Naive thymus-derived CD4-positive, alpha-beta T cell (primary cell): ENCODE measurements around the gene PHF12. TPM values are rescaled to one million over a fixed set of nuclear protein-coding genes. Genes with fewer than 3 reads are reported as not detected.

Source experiments
- ATAC-seq: fragments of 150-1000 bp; cut with Tn5 transposase; 2 replicates; pipeline ENCODE4 v1.10.0; 2021; ENCODE audit warnings: mild to moderate bottlenecking, moderate library complexity
- CTCF ChIA-PET: fragments of 350-600 bp; sonication (Branson Sonifier 250); formaldehyde crosslinking; loops from one replicate; lab custom pipeline; 2021; ENCODE audit warnings: antibody characterized with exemption; lab: Charles Lee
- POLR2A ChIA-PET: fragments of 350-600 bp; sonication (Branson Sonifier 250); formaldehyde crosslinking; loops from one replicate; lab custom pipeline; 2021; ENCODE audit warnings: antibody characterized with exemption, inconsistent platforms; lab: Charles Lee
- DNase-seq, 9 donors: peaks; one replicate each; pipeline versions ENCODE4 v3.0.0 to v3.0.0-alpha.2; 2020 to 2022; ENCODE audit warnings: mixed read lengths in 1 of 9
- H3K27ac ChIP-seq: one replicate; pipeline ENCODE4 v1.7.0; 2013; ENCODE audit warnings: mild to moderate bottlenecking, low read depth, low read length, moderate library complexity
- H3K27me3 ChIP-seq, 2 donors: one replicate each; pipeline ENCODE4 v1.7.0; 2013; ENCODE audit warnings: low read length in 2 of 2, mild to moderate bottlenecking in 2 of 2, moderate library complexity in 2 of 2; ENCODE audit not compliant: control insufficient read depth in 2 of 2, insufficient read depth in 2 of 2
- H3K36me3 ChIP-seq, 3 experiments: 1 replicate in 2 of 3; 2 replicates in 1 of 3; pipeline ENCODE4 v1.7.0; 2013; ENCODE audit warnings: low read length in 3 of 3, mild to moderate bottlenecking in 3 of 3, moderate library complexity in 1 of 3; ENCODE audit not compliant: insufficient read depth in 3 of 3, control insufficient read depth in 2 of 3
- H3K4me1 ChIP-seq, 2 donors: one replicate each; pipeline ENCODE4 v1.7.0; 2013; ENCODE audit warnings: low read length in 2 of 2, mild to moderate bottlenecking in 2 of 2, moderate library complexity in 1 of 2; ENCODE audit not compliant: control insufficient read depth in 2 of 2, insufficient read depth in 2 of 2
- H3K4me3 ChIP-seq: 2 replicates; pipeline ENCODE4 v1.7.0; 2013; ENCODE audit warnings: mild to moderate bottlenecking, low read length
- H3K9me3 ChIP-seq, 3 experiments: 1 replicate in 2 of 3; 2 replicates in 1 of 3; pipeline ENCODE4 v1.7.0; 2013; ENCODE audit warnings: low read length in 3 of 3; ENCODE audit not compliant: control insufficient read depth in 2 of 3
- H3K27ac Mint-ChIP-seq, 9 donors: one replicate each; pipeline ENCODE4 v1.8.0; 2020 to 2022; ENCODE audit warnings: mixed read lengths in 9 of 9, mild to moderate bottlenecking in 8 of 9, moderate library complexity in 5 of 9, inconsistent platforms in 2 of 9
- H3K27me3 Mint-ChIP-seq, 5 donors: one replicate each; pipeline ENCODE4 v1.8.0; 2021 to 2022; ENCODE audit warnings: mixed read lengths in 5 of 5, mild to moderate bottlenecking in 1 of 5
- H3K36me3 Mint-ChIP-seq, 5 donors: one replicate each; pipeline ENCODE4 v1.8.0; 2020 to 2022; ENCODE audit warnings: mixed read lengths in 5 of 5, mild to moderate bottlenecking in 3 of 5, inconsistent platforms in 1 of 5
- H3K4me1 Mint-ChIP-seq, 7 donors: one replicate each; pipeline ENCODE4 v1.8.0; 2020 to 2022; ENCODE audit warnings: mixed read lengths in 7 of 7, mild to moderate bottlenecking in 3 of 7, inconsistent platforms in 1 of 7
- H3K4me3 Mint-ChIP-seq, 10 donors: one replicate each; pipeline ENCODE4 v1.8.0; 2020 to 2022; ENCODE audit warnings: mild to moderate bottlenecking in 10 of 10, mixed read lengths in 10 of 10, moderate library complexity in 6 of 10, inconsistent platforms in 2 of 10
- H3K9me3 Mint-ChIP-seq, 11 donors: one replicate each; pipeline ENCODE4 v1.8.0; 2020 to 2022; ENCODE audit warnings: mixed read lengths in 11 of 11, mild to moderate bottlenecking in 4 of 11, inconsistent platforms in 1 of 11, moderate library complexity in 1 of 11
- intact Hi-C, 2 donors: fragments of 100-400 bp; cut with micrococcal nuclease; formaldehyde crosslinking; loops; one replicate each; pipeline ENCODE4 v1.15.1; 2023
- polyA plus RNA-seq, 2 donors: library from polyadenylated mRNA; unstranded; fragments of 300-500 nt; fragmentation: Illumina TruSeq; gene quantifications; one replicate each; pipeline ENCODE4 v1.2.3, GENCODE V29; 2021
- total RNA-seq, 6 experiments: library from RNA in 5 of 6; stranded (reverse) in 5 of 6; gene quantifications; 1 replicate in 5 of 6; 2 replicates in 1 of 6; pipeline ENCODE4 v1.2.3 and lab custom pipeline; 2021 to 2026

The PHF12 gene
- total and polyA plus RNA-seq, 7 experiments from 2014 or later: 6.2 to 162 (median 129) TPM

DNA sequence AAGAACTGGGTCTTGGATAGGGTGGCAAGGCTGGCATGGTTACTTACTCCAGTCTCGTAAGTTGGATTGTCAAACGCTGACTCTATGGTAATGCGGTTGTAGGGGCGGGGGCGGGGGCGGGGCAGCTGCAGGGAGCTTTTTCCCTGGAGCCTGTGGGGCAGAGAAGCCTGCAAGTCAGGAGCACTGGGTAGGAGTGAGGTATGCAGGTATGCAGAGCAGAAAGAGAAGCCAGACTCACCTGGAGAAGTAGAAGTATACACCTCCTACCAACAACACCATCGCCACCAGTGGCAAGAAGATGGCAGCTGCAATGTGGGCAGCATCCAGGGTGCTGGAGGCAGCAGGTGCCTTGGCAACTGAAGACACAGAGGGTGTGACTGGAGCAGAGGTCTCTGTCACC lies 4.8 kb upstream of the PHF12 start:
- H3K4me3 Mint-ChIP-seq: no peak overlapping the region
- no peaks in the 10 kb centered on the region for H3K36me3 Mint-ChIP-seq
- H3K4me1 Mint-ChIP-seq: peaks cover 0 to 7% (median 0%) of the 10 kb centered on the region in 7 donors
- no peaks in the 10 kb centered on the region for H3K9me3 ChIP-seq
- ATAC-seq (no peak), DNase-seq (no peak)
- no peak overlapping the region for H3K27ac Mint-ChIP-seq
- no peaks in the 10 kb centered on the region for H3K9me3 Mint-ChIP-seq
- intact Hi-C loops: no loop called here
- no peaks in the 10 kb centered on the region for H3K27me3 ChIP-seq
- POLR2A ChIA-PET: interaction anchor here (0.6 kb wide), 1 partner anchor 174 kb away, joined by 3 read pairs; no protein-coding TSS in a partner anchor
- no peaks in the 10 kb centered on the region for H3K27me3 Mint-ChIP-seq
- no peak overlapping the region for H3K4me3 ChIP-seq
- H3K27ac ChIP-seq: no peak overlapping the region
- peaks cover 0 to under 1% (median 0%) of the 10 kb centered on the region in 3 experiments for H3K36me3 ChIP-seq
- CTCF ChIA-PET: no interaction called here
- H3K4me1 ChIP-seq: peaks cover 11% of the 10 kb centered on the region in 2 donors

- Mint-ChIP-seq H3K4me1 (peaks cover 0 to 7% (median 0%) of the 10 kb centered on the region in 7 donors), H3K4me3 (no peak overlapping the region), H3K27me3 (peaks cover 0 to 3% (median 0%) of the 10 kb centered on the region in 5 donors), H3K27ac (peak overlapping the region in 1 of 9 donors; percentile 19), H3K36me3 (no peaks in the 10 kb centered on the region), H3K9me3 (no peaks in the 10 kb centered on the region)
- H3K4me3 ChIP-seq: no peak overlapping the region
- H3K27ac ChIP-seq: no peak overlapping the region
- intact Hi-C loops: no loop called here
- no peak for ATAC-seq
- H3K27me3 ChIP-seq: no peaks in the 10 kb centered on the region
- H3K4me1 ChIP-seq: peaks cover 11% of the 10 kb centered on the region in 2 donors
- DNase-seq: no peak
- H3K9me3 ChIP-seq: no peaks in the 10 kb centered on the region
- POLR2A ChIA-PET: interaction anchor here (0.7 kb wide), 1 partner anchor 161 kb away, joined by 5 read pairs; no protein-coding TSS in a partner anchor
- CTCF ChIA-PET: interaction anchor here (1.0 kb wide), 1 partner anchor 191 kb away, joined by 3 read pairs; no protein-coding TSS in a partner anchor
- H3K36me3 ChIP-seq: peaks cover 0 to 8% (median 0%) of the 10 kb centered on the region in 3 experiments
Observed at GRCh38 chr17:28955408-28955807, 4.1 kb upstream of the PHF12 start.

DNA sequence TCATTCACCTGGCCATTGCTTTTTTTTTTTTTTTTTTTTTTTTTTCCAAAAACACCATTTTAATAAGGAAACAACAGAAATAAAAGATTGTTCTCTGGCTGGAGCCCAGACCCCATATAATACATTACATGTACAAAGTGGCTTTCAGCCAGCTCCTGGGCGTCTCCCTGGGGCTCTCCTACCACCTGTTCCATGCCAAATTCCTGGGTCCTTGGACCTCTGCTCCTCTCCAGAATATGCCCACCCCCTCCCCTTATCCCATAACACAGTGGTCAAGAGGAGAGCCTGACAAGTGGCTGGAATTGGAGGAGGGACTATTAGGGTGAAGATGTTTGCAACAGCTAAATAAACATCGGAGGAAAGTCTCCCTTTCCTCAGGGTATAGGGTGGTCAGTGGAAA lies 3.6 kb upstream of the PHF12 start:
- Mint-ChIP-seq H3K27ac (peak overlapping the region in 1 of 9 donors; percentile 25), H3K4me3 (no peak overlapping the region), H3K36me3 (no peaks in the 10 kb centered on the region), H3K9me3 (no peaks in the 10 kb centered on the region), H3K4me1 (peaks cover 0 to 7% (median 0%) of the 10 kb centered on the region in 7 donors), H3K27me3 (peaks cover 0 to 4% (median 0%) of the 10 kb centered on the region in 5 donors)
- POLR2A ChIA-PET: interaction anchor here (0.7 kb wide), 1 partner anchor 162 kb away, joined by 5 read pairs; no protein-coding TSS in a partner anchor
- no peak for ATAC-seq
- CTCF ChIA-PET: interaction anchor here (1.0 kb wide), 1 partner anchor 190 kb away, joined by 3 read pairs; no protein-coding TSS in a partner anchor
- Histone ChIP-seq H3K9me3 (no peaks in the 10 kb centered on the region), H3K36me3 (peaks cover 0 to 13% (median 0%) of the 10 kb centered on the region in 3 experiments), H3K27me3 (no peaks in the 10 kb centered on the region), H3K4me3 (no peak overlapping the region), H3K27ac (no peak overlapping the region), H3K4me1 (peaks cover 11% of the 10 kb centered on the region in 2 donors)
- no peak for DNase-seq
- intact Hi-C loops: loop anchor here (5.0 kb wide), 5 partner anchors 38 to 913 kb away; partner anchors contain the start of genes ABHD15 (in 2 of the 2), TP53I13 (in 2 of the 2), BLTP2 (in 1 of the 2) and NLK (in 1 of the 2)

DNA sequence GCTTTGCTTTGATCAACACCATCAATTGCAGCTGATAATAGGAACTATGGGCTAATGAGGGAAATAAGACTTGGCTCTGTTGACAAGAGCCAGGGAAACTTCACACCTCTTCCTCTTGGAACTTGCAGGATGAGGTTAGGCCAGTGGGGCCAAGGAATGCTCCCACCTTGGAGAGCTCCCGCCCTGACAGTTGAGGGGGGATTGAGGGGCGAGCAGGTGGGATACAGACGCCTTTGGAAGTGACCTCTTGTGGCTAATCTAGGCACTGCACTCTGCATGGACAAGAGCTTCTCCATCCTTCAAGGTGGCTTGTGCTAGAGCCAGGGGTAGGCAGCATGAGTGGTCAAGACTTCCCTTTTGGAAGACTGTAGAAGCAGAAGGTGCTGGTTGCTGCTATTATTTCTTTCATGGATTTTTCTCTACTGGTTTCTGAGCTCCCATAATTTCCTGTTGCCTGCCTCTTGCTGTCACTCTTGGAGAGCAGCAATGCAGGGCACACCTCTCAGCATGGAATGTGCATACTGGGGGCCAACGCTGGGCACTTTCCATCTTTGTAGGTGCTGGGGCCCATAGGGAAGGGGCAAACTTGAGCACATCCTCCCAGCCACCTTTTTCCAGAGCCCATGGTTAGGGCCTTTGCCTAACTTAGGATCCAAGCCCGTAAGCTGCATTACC lies 2.3 kb upstream of the PHF12 start:
- Histone ChIP-seq H3K36me3 (peaks cover 0 to 23% (median 0%) of the 10 kb centered on the region in 3 experiments), H3K4me3 (no peak overlapping the region), H3K27me3 (no peaks in the 10 kb centered on the region), H3K9me3 (no peaks in the 10 kb centered on the region), H3K4me1 (peaks cover 11 to 13% of the 10 kb centered on the region in 2 donors), H3K27ac (peak overlapping the region; percentile 65)
- ATAC-seq (no peak), DNase-seq (peak in 7 of 9 donors; percentile 29 to 44 (median 38))
- intact Hi-C loops: loop anchor here (1.0 to 5.0 kb wide), 9 partner anchors 36 to 911 kb away; partner anchors contain the start of genes ABHD15 (in 2 of the 2), TP53I13 (in 2 of the 2), BLTP2 (in 1 of the 2) and NLK (in 1 of the 2)
- Mint-ChIP-seq H3K27ac (peak overlapping the region in 2 of 9 donors; percentile 71 to 75), H3K4me1 (peaks cover 0 to 11% (median 2%) of the 10 kb centered on the region in 7 donors), H3K4me3 (peak overlapping the region in 2 of 10 donors; percentile 29 to 38), H3K27me3 (peaks cover 0 to 4% (median 0%) of the 10 kb centered on the region in 5 donors), H3K9me3 (no peaks in the 10 kb centered on the region), H3K36me3 (peaks cover 0 to 2% (median 0%) of the 10 kb centered on the region in 5 donors)
- ChIA-PET CTCF (interaction anchor here (0.6 to 5.2 kb wide), 13 partner anchors 10 to 313 kb away, joined by 3 to 36 read pairs (median 4); partner anchors contain the start of genes DHRS13 and TLCD1), POLR2A (interaction anchor here (0.9 to 12.3 kb wide), 10 partner anchors 11 to 341 kb away, joined by 3 to 183 read pairs (median 45); partner anchors contain the start of genes DHRS13, FLOT2, NEK8 and NUFIP2)

DNA sequence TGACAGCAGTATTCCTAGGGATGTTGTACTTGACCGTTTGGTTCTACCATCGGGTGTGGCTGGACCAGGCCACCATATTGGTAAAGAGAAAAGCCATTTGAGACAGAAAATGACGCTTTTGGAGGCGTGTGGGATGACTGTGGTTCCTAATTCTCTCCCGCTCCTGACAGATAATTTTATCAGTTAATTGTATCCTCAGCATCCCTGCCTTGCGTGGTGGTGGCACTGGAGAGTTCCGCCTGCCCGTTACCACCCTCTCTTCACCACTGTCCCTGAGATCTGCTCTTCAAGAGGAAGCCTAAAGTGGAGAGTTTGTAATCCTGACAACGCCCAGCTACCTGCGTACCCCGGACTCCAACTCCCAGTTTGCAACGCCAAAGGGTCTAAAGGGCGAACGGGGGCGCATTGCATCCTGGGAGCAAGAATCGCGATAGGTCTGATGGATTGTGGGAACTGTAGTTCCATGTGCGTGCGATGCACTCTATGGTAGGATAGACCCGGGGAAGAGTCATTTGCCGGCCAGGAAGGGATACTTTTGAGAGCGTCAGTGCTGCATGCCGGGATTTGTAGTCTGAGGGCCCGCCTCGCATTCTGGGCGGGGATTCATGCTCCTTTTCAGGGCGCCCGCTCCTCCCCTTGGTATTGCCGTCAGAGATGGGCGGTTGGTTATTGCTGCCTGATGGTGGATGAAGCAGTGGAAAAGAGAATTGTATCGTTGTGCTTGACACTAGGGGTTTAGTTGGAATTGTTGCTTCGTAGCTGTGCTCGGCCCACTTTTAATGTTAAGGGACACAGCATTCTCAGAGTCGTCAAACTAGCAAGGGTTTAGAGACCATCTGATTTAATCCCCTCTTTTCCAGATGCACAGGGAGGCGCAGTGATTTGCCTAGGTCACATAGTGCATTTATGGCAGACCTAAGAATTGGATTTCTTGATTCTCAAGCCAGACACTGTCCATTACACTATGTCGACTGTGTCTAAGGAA lies 965 bp upstream of the PHF12 start:
- ChIA-PET CTCF (interaction anchor here (0.6 to 5.2 kb wide), 14 partner anchors 12 to 342 kb away, joined by 3 to 36 read pairs (median 4); partner anchors contain the start of genes MYO18A, NUFIP2, RPL23A and TLCD1), POLR2A (interaction anchor here (0.5 to 12.3 kb wide), 41 partner anchors 12 to 663 kb away, joined by 3 to 183 read pairs (median 4); partner anchors contain the start of genes BLTP2, DHRS13, ERAL1 and FLOT2)
- peaks cover 12 to 24% (median 14%) of the 10 kb centered on the region in 7 donors for H3K4me1 Mint-ChIP-seq
- Histone ChIP-seq H3K27ac (peak overlapping the region; percentile 81), H3K4me3 (peak overlapping the region; percentile 84), H3K4me1 (peaks cover 19 to 26% of the 10 kb centered on the region in 2 donors), H3K9me3 (no peaks in the 10 kb centered on the region), H3K36me3 (peaks cover 0 to 23% (median 0%) of the 10 kb centered on the region in 3 experiments), H3K27me3 (no peaks in the 10 kb centered on the region)
- ATAC-seq: peak; percentile 82
- H3K27me3 Mint-ChIP-seq: peaks cover 0 to 4% (median 0%) of the 10 kb centered on the region in 5 donors
- H3K9me3 Mint-ChIP-seq: no peaks in the 10 kb centered on the region
- intact Hi-C loops: loop anchor here (1.0 to 5.0 kb wide), 23 partner anchors 26 to 910 kb away; partner anchors contain the start of genes ABHD15 (in 2 of the 2), BLTP2 (in 2 of the 2), DHRS13 (in 2 of the 2) and NEK8 (in 2 of the 2)
- no peak overlapping the region for H3K4me3 Mint-ChIP-seq
- H3K27ac Mint-ChIP-seq: no peak overlapping the region
- peak; percentile 79 to 99 (median 96) for DNase-seq
- peaks cover 0 to 10% (median 0%) of the 10 kb centered on the region in 5 donors for H3K36me3 Mint-ChIP-seq
